ENCODE data around the gene GLDC.
A peak's percentile ranks its signal among the peaks of the same experiment; 100 is the strongest.

GLDC gene

DNA sequence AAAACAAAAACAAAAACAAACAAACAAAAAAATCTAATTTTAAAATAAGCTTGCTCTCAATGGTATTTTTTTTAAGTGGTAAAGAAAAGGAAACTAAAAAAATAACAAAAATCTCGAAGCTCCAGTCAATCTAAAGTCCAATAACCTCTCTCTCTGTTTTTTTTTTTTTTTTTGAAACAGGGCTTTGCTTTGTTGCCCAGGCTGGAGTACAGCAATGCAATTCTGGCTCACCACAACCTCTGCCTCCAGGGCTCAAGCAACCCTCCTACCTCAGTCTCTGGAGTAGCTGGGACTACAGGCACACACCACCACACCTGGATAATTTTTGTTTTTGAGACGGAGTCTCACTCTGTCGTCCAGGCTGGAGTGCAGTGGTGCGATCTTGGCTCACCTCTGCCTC, 25.9 kb upstream of the GLDC start:
- TF ChIP-seq, protein P1, sequence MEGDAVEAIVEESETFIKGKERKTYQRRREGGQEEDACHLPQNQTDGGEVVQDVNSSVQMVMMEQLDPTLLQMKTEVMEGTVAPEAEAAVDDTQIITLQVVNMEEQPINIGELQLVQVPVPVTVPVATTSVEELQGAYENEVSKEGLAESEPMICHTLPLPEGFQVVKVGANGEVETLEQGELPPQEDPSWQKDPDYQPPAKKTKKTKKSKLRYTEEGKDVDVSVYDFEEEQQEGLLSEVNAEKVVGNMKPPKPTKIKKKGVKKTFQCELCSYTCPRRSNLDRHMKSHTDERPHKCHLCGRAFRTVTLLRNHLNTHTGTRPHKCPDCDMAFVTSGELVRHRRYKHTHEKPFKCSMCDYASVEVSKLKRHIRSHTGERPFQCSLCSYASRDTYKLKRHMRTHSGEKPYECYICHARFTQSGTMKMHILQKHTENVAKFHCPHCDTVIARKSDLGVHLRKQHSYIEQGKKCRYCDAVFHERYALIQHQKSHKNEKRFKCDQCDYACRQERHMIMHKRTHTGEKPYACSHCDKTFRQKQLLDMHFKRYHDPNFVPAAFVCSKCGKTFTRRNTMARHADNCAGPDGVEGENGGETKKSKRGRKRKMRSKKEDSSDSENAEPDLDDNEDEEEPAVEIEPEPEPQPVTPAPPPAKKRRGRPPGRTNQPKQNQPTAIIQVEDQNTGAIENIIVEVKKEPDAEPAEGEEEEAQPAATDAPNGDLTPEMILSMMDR (IDR thresholded peaks at IDR 0.05), result no peak

DNA sequence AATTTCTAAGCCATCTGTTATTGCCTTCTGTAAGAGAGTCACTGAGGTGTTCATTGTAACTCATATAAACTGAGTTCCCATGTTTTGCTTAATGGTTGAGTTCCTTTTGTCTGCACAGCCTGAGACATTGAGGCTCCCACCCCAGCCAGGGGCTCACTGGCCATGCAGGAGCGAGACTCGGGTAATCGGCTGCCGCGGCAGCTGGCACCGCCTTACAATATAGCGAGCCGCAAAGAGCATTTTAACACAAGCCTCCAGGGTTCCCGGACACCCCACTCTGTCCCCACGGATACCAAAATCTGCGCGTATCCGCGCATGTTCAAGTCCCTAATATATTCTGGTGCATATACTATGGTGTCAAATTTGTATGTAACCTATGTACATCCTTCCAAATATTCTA, 24.4 kb upstream of the GLDC start:
- TF ChIP-seq, protein P1 (IDR thresholded peaks at IDR 0.05), result no peak

DNA sequence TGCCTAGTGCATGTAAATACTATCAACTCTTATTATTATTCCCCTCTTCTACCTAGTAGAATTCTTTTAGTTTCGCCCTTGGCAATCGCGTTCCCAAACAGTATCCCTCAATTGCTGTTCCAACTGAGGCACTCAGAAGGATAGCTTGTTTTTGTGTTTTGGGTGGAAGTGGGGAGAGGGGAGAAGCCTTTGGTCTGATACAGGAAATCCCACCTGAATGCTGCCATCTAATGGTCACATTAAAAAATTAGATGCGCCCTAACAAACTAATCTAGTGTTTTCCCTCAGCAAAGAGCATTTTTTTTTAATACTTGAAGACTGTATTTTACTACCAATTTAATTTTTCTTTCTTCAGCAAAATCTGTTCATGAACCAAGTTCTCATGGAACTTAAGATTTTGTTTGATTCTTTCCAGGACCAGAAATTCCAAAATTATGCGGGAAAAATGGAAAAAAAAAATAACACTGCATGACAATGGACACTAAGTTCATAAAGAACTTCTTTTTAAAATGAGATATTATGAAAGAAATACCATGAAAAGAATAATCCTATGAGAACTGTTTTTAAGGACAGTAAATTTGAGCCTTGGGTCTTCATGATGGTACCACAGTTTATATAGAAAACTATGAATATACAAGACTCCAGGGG, 22.2 kb upstream of the GLDC start:
- TF ChIP-seq, protein P1 (IDR thresholded peaks at IDR 0.05), result peak; percentile 75

DNA sequence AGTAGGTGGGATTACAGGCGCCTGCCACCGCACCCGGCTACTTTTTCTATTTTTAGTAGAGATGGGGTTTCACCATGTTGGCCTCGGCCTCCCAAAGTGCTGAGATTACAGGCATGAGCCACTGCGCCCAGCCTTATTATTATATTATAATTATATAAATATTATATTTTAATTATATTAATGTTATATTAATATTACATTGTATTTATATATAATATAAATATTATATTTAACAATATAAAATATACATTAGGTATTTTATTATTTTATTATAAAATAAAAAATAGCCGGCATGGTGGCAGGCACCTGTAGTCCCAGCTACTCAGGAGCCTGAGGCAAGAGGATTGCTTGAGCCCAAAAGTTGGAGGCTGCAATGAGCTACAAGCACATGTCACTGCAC, 21.6 kb upstream of the GLDC start:
- TF ChIP-seq, protein P1 (IDR thresholded peaks at IDR 0.05), result no peak

DNA sequence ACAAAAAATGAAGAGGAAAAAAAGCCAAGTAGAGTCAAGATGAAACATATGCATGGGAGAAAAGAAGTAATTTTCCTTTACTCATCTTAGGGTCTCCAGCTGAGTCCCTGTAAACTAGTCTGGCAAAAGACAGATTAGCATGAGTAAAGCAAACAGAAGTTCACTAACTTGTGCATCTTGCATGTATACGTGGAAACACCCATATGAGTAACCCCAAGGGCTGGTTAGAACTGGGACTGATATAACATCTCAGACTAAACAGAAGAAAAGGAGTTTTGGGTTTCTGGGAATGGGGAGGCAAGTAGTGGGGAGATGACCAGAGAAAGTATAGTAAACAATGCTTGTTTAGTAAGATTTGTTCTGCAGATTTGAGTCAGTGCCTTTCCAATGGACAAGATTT, 20.1 kb upstream of the GLDC start:
- TF ChIP-seq, protein P1 (IDR thresholded peaks at IDR 0.05), result no peak

DNA sequence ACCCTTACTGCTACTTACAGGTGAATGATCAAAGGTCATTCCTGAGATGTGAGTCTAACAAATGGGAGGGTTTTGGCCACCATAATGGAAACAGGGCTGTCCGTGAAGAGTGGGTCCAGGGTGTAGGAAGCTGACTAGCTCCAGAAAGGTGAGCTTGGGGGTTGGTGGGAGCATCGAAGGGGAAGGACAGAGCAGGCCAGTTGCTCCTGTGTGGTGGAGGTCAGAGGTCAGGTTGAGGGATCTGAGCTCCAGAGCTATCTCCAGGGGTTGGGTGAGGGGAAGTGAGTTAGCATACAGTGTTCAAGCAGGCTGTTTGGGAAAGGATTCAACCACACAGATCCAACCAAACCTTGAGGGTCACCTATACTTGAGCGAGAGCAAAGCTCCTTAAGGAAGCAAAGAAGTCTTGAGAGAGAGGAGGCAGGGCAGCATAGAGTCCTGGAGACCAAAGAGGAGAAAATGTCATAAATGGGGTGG, 18.7 kb upstream of the GLDC start:
- TF ChIP-seq, protein P1 (IDR thresholded peaks at IDR 0.05), result no peak

DNA sequence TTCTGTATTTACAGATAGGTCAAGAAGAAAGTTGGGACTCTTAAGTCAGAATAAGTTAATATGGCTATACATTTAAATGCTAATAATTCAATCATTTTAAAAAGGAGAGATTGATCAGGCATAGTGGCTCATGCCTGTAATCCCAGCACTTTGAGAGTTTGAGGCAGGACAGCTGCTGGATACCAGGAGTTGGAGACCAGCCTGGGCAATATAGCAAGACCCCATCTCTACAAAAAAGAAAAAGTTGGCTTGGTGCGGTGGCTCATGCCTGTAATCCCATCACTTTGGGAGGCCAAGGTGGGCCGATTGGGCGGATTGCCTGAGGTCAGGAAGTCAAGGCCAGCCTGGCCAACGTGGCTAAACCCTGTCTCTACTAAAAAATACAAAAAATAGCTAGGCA, 15.0 kb upstream of the GLDC start:
- TF ChIP-seq, protein P1 (IDR thresholded peaks at IDR 0.05), result no peak
